GM19455 (cell line): Measurements from ENCODE around the gene CENPX.
A peak's percentile ranks its signal among the peaks of the same experiment; 100 is the strongest.
"Not testable (repeated sequence)": the region's sequence is repeated elsewhere in the genome, so short reads cannot be mapped to it uniquely, and the experiment has no call there.

Source experiments
- ATAC-seq: cut with Tn5 transposase; IDR thresholded peaks from one replicate; pipeline ENCODE4 v1.9.1; 2021; ENCODE audit not compliant: unreplicated experiment

Gene CENPX

DNA sequence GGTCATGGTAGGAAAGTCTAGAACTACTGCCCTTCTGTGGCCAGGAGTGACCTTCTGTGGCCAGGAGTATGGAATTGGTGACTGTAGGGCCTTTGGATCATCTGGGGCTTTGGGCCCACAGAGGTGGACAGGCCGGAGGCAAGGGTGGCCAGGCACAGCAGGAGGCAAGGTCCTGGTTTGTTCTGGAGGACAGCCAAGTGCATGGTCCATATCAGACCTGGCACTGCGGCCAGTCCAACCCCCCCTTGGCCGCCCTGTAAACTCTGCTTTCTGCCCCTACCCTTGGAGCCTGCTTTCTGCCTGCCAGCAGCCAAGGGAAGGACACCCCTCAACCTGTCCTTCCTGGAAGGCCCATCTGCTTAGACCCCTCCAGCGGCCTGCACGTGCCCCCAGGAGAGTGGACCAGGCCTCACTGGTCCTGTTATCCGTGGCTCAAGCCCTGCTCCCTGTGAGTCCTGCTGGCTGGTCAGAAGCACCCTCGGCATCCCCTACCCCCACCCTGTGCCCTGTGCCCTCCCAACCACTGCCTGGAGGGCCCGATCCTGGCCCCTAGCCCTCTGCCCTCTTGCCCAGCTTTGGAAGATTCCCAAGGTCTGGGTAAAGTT is 17.1 kb upstream of the CENPX start:
- ATAC-seq: no peak

DNA sequence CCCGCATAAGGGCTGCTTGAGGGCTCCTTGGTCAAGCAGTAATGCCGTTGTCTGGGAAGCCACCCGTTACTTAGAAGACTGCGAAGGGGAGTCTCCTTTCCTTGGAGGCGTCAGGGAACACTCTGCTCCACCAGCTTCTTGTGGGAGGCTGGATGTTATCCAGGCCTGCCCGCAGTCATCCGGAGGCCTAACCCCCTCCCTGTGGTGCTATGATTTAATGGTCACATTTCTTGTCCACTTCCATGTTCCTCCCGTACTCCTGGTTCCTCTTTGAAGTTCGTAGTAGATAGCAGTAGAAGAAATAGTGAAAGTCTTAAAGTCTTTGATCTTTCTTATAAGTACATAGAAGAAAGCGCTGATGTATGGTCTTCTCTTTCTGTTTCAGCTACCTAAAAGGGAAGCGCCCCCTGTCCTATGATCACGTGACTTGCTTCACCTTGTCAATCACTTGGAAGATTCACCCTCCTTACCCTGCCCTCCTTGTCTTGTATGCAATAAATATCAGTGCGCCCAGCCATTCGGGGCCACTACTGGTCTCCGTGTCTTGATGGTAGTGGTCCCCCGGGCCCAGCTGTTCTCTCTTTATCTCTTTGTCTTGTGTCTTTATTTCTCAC is 16.2 kb upstream of the CENPX start:
- ATAC-seq: not testable (repeated sequence)

DNA sequence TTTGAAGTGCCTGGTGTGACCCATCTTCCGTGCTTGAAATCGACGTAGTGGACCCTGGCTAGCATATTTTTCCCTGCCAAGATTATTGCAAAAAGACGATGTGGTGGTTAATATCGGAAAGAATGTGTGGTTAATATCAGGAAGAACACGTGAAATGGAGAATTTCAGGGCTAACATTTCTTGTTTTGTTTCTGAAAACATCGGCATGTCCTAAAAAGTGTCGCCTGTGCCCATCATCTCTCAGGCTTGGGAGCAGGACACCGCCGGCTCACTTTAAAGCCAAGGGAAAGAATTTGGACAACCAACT is 15.2 kb upstream of the CENPX start:
- ATAC-seq: no peak

GRCh38 chr17:82037092-82037888 is 14.6 kb upstream of the CENPX start, which contains the start of gene DCXR:
DCXR (minus strand) TSS chr17:82037697; CDS start chr17:82037682, 15 bp downstream.
- peak; percentile 85 for ATAC-seq

- peak; percentile 9 for ATAC-seq
These were observed 14.0 kb upstream of the CENPX start for GRCh38 chr17:82036634-82037091.

GRCh38 chr17:82035956-82036633 is 13.4 kb upstream of the CENPX start:
- ATAC-seq: no peak

GRCh38 chr17:82035488-82035887 is 12.8 kb upstream of the CENPX start:
- ATAC-seq: no peak

DNA sequence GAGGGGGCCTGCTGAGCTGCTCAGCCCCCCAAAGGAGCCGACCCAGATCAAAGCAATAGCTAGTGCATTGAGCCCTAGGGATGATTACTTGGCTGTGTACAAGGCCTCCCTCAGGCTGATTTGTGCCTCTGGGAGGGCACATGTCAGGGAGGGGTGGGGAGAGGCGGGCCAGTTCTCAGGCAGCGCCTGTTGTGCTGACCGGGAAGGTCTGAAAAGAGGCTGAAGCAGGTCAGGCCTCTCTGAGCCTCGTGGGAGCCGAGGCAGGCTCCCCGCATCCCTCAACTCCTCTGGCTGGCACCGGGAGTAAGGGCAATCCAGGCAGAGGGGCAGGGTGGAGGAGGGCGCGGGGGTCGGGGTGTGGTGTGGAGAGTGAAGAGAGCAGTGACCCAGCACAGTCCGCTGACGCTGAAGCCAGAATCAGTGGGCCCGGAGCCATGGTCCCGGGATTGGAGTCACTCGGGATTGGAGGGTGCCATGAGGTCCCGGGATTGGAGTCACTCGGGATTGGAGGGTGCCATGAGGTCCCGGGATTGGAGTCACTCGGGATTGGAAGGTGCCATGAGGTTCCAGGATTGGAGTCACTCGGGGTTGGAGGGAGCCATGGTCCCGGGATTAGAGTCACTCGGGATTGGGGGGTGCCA is 11.8 kb upstream of the CENPX start:
- ATAC-seq: no peak

DNA sequence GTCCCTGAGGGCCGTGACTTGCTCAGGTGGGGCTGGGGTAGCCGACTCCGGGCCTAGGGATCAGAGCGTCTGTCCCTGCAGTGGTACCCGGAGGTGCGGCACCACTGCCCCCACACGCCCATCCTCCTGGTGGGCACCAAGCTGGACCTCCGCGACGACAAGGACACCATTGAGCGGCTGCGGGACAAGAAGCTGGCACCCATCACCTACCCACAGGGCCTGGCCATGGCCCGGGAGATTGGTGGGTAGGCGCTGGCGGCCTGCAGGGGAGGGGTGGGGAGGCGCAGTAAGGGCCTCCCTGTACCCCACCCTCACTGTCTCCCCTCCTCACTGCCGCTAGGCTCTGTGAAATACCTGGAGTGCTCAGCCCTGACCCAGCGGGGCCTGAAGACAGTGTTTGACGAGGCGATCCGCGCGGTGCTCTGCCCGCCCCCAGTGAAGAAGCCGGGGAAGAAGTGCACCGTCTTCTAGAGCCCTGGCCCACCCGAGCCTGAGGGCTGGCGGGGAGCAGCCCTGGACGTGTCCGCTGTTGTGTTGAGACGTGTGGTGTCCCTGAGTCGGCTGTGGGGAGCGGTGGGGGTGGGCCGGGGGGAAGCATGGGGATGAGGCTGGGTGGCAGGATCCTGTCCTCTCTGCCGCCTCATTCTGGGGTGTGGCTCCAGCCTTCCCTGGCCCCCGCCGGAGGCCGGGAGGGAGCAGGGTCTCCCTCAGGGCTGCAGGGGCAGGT is 10.8 kb upstream of the CENPX start:
- ATAC-seq: no peak

DNA sequence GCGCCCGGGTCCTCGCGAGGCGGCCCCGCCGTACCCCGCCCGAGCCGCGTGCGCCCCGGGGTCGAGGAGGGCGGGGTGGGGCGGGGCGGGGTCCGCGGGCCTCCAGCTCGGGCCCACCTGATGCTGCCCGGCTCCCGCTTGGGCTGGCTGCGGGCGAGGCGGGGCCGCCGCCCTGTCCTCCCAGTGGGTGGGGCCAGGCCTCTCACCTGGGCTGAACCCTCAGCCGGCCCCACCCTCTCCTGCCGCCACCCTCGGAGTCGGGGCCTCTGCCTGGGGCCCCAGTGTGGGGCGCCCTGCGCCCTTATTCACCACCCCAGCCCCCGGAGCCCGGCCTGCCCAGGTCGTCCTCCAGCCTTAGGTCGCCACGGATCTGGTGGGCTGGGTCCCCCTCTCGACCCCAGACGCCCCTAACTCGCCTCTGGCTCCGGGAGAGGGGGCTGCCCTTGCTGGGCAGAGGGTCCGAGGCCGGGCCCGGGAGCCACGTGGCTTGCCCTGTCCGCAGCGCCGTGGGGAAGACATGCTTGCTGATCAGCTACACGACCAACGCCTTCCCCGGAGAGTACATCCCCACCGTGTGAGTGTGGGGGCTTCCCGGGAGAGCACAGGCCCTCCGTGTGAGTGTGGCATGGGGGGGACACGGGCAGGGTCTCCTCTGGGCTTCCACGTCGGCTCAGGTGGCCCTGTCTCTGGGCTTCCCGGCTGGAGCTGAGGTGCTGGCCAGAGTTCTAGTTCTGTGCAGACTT is 9.4 kb upstream of the CENPX start:
- no peak for ATAC-seq

GRCh38 chr17:82031303-82031884 is 8.7 kb upstream of the CENPX start, which contains the start of gene RAC3:
RAC3 (plus strand) TSS chr17:82031678; CDS start chr17:82031762, 84 bp downstream.
- no peak for ATAC-seq

- peak; percentile 51 for ATAC-seq
These were observed 8.0 kb upstream of the CENPX start for GRCh38 chr17:82030470-82031302.

- no peak for ATAC-seq
These were observed 7.4 kb upstream of the CENPX start for GRCh38 chr17:82029990-82030469.

- ATAC-seq: no peak
These were observed 6.7 kb upstream of the CENPX start for GRCh38 chr17:82029391-82029790.

DNA sequence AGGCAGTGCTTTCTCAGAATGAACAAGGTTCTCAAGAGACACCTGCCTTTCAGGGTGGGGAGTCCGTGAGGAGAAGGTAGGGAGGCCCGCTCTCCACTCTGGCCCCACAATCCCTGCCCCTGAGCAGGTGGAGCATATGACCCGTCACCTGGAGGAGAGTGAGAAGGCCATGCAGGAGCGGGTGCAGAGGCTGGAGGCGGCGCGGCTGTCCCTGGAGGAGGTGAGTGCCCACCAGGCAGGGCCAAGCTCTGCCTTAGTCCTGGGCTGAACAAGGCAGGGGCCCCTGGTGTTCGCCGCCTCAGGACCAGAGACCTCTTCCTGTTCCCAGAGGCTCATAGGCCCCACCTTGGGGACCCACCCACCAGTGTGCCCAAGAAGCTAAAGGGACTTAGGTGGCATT is 6.3 kb upstream of the CENPX start:
- no peak for ATAC-seq

GRCh38 chr17:82028246-82028645 is 5.6 kb upstream of the CENPX start:
- ATAC-seq: no peak

DNA sequence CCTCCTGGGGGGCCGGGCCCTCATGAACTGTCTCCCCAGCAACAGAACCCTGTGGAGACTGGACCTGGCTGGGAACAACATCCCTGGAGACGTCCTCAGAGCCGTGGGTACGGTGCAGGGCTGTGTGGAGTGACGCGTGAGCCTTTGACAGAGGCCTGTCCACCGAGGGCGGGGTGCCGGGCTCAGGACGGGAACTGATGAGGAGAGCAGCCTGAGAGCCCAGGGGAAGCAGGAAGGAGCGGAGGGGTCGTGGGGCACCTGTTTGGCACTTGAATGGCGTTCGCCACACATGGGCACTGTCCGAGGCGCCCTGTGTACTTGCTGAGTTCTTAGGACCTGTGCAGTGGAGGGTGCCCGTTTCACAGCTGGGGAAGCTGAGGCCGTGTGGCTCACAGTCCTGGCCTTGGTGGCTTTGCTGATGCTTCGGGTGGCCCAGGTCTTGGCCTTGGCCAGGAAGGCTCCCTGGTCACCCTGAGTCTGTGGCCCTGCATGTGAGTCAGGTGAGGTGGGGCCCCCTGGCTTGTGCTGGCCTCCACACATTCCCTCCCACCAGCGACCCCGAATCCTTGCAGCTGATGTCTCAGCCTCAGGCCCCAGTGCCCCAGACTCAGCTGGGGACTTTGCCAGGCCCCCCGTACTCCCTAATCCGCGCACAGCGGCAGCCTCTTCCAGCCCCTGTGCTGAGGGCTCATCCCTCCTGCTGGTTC is 2.9 kb upstream of the CENPX start:
- no peak for ATAC-seq

DNA sequence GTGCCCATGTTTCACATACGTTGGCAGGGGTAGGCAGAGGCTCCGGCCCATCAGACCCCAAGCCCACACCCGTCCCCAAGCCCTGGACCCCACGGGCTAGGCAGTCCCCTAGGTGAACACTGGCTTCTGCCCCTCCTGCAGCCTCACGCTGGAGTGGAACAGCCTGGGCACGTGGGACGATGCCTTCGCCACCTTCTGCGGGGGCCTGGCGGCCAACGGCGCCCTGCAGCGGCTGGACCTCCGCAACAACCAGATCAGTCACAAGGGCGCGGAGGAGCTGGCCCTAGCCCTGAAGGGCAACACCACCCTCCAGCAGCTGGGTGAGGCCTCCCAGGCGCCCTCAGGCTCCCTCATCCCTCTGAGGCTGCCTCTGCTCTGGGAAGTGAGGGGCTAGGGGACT is 2.2 kb upstream of the CENPX start:
- ATAC-seq: no peak
